Keratinocyte (primary cell): ENCODE data around the gene OR2H2. TPM values are rescaled to one million over a fixed set of nuclear protein-coding genes. Genes with fewer than 3 reads are reported as not detected.

Experiments
- DNase-seq: peaks from one replicate; pipeline ENCODE4 v3.0.0-alpha.2; 2011; ENCODE audit warnings: low read depth, missing footprints, low spot score
- FAIRE-seq: peaks from 2 replicates; lab custom pipeline; 2011; peaks lifted over from hg19 to GRCh38; lab: Jason Lieb, UNC
- H2AFZ ChIP-seq: 2 replicates; pipeline ENCODE4 v1.6.0; 2012; ENCODE audit warnings: low read length, control low read depth, inconsistent platforms; ENCODE audit not compliant: control insufficient read depth
- H3K27ac ChIP-seq: 2 replicates; pipeline ENCODE4 v1.5.1; 2011; ENCODE audit warnings: low read length; ENCODE audit not compliant: control insufficient read depth, insufficient read depth
- H3K27me3 ChIP-seq: 3 replicates; pipeline ENCODE4 v1.6.0; 2011; ENCODE audit warnings: low read length; ENCODE audit not compliant: control insufficient read depth, insufficient read depth; ENCODE audit errors: extremely low read depth
- H3K36me3 ChIP-seq, 2 experiments: 2 replicates in 1 of 2; 3 replicates in 1 of 2; pipeline ENCODE4 v1.5.1; 2011; ENCODE audit warnings: low read length in 2 of 2, mild to moderate bottlenecking in 1 of 2; ENCODE audit not compliant: control insufficient read depth in 2 of 2, insufficient read depth in 2 of 2; ENCODE audit errors: extremely low read depth in 1 of 2
- H3K4me1 ChIP-seq: 3 replicates; pipeline ENCODE4 v1.5.1; 2011; ENCODE audit warnings: low read length; ENCODE audit not compliant: control insufficient read depth, insufficient read depth; ENCODE audit errors: extremely low read depth
- H3K4me2 ChIP-seq: 3 replicates; pipeline ENCODE4 v1.6.0; 2011; ENCODE audit warnings: low read depth, low read length; ENCODE audit not compliant: control insufficient read depth, insufficient read depth; ENCODE audit errors: extremely low read depth
- H3K4me3 ChIP-seq, 3 experiments: fragments of 200-600 bp in 1 of 3; sonication (generic) in 1 of 3; 2 replicates in 2 of 3; 3 replicates in 1 of 3; pipeline ENCODE4 v1.5.1; 2011 to 2016; ENCODE audit warnings: low read length in 3 of 3, mild to moderate bottlenecking in 3 of 3, control low read depth in 2 of 3, inconsistent platforms in 1 of 3, low read depth in 1 of 3, mixed read lengths in 1 of 3, mixed run types in 1 of 3, moderate library complexity in 1 of 3; ENCODE audit not compliant: control insufficient read depth in 2 of 3, insufficient read depth in 2 of 3; ENCODE audit errors: extremely low read depth in 1 of 3
- H3K79me2 ChIP-seq: 2 replicates; pipeline ENCODE4 v1.6.0; 2012; ENCODE audit warnings: low read length; ENCODE audit not compliant: control insufficient read depth, insufficient read depth
- H3K9ac ChIP-seq: 3 replicates; pipeline ENCODE4 v1.6.0; 2011; ENCODE audit warnings: low read length; ENCODE audit not compliant: control insufficient read depth, insufficient read depth; ENCODE audit errors: extremely low read depth
- H3K9me1 ChIP-seq: 3 replicates; pipeline ENCODE4 v1.6.0; 2011; ENCODE audit warnings: low read length; ENCODE audit not compliant: control insufficient read depth, insufficient read depth; ENCODE audit errors: extremely low read depth
- H3K9me3 ChIP-seq: 2 replicates; pipeline ENCODE4 v1.5.1; 2012; ENCODE audit warnings: low read depth, low read length; ENCODE audit not compliant: control insufficient read depth
- H4K20me1 ChIP-seq: 3 replicates; pipeline ENCODE4 v1.6.0; 2011; ENCODE audit warnings: low read length; ENCODE audit not compliant: control insufficient read depth, insufficient read depth; ENCODE audit errors: extremely low read depth
- CTCF ChIP-seq, 3 experiments: IDR thresholded peaks in 1 of 3; conservative IDR thresholded peaks in 1 of 3; optimal IDR thresholded peaks in 1 of 3; 2 replicates in 2 of 3; 3 replicates in 1 of 3; pipeline versions ENCODE3 to v1.5.1; 2011; ENCODE audit warnings: low read length in 3 of 3, mild to moderate bottlenecking in 3 of 3, moderate library complexity in 2 of 3, control low read depth in 1 of 3, inconsistent platforms in 1 of 3; ENCODE audit not compliant: insufficient read depth in 2 of 3; ENCODE audit errors: extremely low read depth in 1 of 3
- EZH2 ChIP-seq: IDR thresholded peaks from one replicate; pipeline ENCODE4 v1.6.1; 2012; ENCODE audit warnings: inconsistent platforms, mild to moderate bottlenecking, low read length, moderate library complexity
- dilution Hi-C: fragments of 300-500 bp; cut with MboI; formaldehyde crosslinking; loops from one replicate; pipeline ENCODE4 v1.7.0; 2020; ENCODE audit warnings: low sequenced_read_pairs; ENCODE audit not compliant: extremely low pct_ligation_motif_present
- polyA plus RNA-seq, 5 experiments: library from polyadenylated mRNA; depleted of rRNA in 3 of 5; stranded (reverse) in 3 of 5; stranded (forward) in 1 of 5; unstranded in 1 of 5; fragments of >200 nt; gene quantifications; 1 replicate in 1 of 5; 2 replicates in 3 of 5; 3 replicates in 1 of 5; pipeline versions ENCODE4 v1.2.1 to v1.2.3, GENCODE V29; 2011 to 2012; ENCODE audit warnings: missing spikeins in 2 of 5, low read depth in 1 of 5, low replicate concordance in 1 of 5

Gene OR2H2
- polyA plus RNA-seq, 1 donor (not counting 4 experiments of a cell fraction or from before 2014, with no cell fraction given) = not detected

GRCh38 chr6:29611426-29611825 lies 26.5 kb downstream of the OR2H2 start:
- H3K9me3 ChIP-seq = no peaks in the 10 kb centered on the region
- H3K4me2 ChIP-seq = no peak overlapping the region
- H3K27ac ChIP-seq = no peak overlapping the region
- H3K79me2 ChIP-seq = no peaks in the 10 kb centered on the region
- H3K4me3 ChIP-seq = no peak overlapping the region
- H3K9ac ChIP-seq = no peak overlapping the region
- H3K27me3 ChIP-seq = no peaks in the 10 kb centered on the region
- DNase-seq (no peak), FAIRE-seq (no peak)
- dilution Hi-C loops = no loop called here
- peaks cover 26 to 33% of the 10 kb centered on the region in 2 experiments for H3K36me3 ChIP-seq
- H3K9me1 ChIP-seq = no peaks in the 10 kb centered on the region
- H3K4me1 ChIP-seq = no peaks in the 10 kb centered on the region
- no peak overlapping the region for H2AFZ ChIP-seq
- TF ChIP-seq EZH2 (no peak), CTCF (optimal IDR thresholded peaks at IDR 0.05 in 1 of 3, IDR thresholded peaks at IDR 0.05 in 1 of 3, conservative IDR thresholded peaks at IDR 0.05 in 1 of 3; ENCODE audit: extremely low read depth in 1 of 3, insufficient read depth in 2 of 3, low read length in 3 of 3) (no peak)
- no peaks in the 10 kb centered on the region for H4K20me1 ChIP-seq

GRCh38 chr6:29617782-29618554 lies 33.0 kb downstream of the OR2H2 start:
- no peaks in the 10 kb centered on the region for H3K27me3 ChIP-seq
- dilution Hi-C loops = no loop called here
- no peaks in the 10 kb centered on the region for H3K9me3 ChIP-seq
- no peaks in the 10 kb centered on the region for H3K4me1 ChIP-seq
- FAIRE-seq (no peak), DNase-seq (no peak)
- TF ChIP-seq EZH2 = no peak
- peak in 2 of 3 experiments; percentile 7 to 36 for TF ChIP-seq CTCF (optimal IDR thresholded peaks at IDR 0.05 in 1 of 3, IDR thresholded peaks at IDR 0.05 in 1 of 3, conservative IDR thresholded peaks at IDR 0.05 in 1 of 3; ENCODE audit: extremely low read depth in 1 of 3, insufficient read depth in 2 of 3, low read length in 3 of 3)
- H3K9me1 ChIP-seq = no peaks in the 10 kb centered on the region
- H3K9ac ChIP-seq = no peak overlapping the region
- no peak overlapping the region for H3K4me2 ChIP-seq
- no peaks in the 10 kb centered on the region for H4K20me1 ChIP-seq
- H3K27ac ChIP-seq = no peak overlapping the region
- no peaks in the 10 kb centered on the region for H3K79me2 ChIP-seq
- H2AFZ ChIP-seq = no peak overlapping the region
- H3K4me3 ChIP-seq = no peak overlapping the region
- peaks cover 20 to 29% of the 10 kb centered on the region in 2 experiments for H3K36me3 ChIP-seq
